ENCODE results near the gene ADAMTS9.

ADAMTS9 gene, protein sequence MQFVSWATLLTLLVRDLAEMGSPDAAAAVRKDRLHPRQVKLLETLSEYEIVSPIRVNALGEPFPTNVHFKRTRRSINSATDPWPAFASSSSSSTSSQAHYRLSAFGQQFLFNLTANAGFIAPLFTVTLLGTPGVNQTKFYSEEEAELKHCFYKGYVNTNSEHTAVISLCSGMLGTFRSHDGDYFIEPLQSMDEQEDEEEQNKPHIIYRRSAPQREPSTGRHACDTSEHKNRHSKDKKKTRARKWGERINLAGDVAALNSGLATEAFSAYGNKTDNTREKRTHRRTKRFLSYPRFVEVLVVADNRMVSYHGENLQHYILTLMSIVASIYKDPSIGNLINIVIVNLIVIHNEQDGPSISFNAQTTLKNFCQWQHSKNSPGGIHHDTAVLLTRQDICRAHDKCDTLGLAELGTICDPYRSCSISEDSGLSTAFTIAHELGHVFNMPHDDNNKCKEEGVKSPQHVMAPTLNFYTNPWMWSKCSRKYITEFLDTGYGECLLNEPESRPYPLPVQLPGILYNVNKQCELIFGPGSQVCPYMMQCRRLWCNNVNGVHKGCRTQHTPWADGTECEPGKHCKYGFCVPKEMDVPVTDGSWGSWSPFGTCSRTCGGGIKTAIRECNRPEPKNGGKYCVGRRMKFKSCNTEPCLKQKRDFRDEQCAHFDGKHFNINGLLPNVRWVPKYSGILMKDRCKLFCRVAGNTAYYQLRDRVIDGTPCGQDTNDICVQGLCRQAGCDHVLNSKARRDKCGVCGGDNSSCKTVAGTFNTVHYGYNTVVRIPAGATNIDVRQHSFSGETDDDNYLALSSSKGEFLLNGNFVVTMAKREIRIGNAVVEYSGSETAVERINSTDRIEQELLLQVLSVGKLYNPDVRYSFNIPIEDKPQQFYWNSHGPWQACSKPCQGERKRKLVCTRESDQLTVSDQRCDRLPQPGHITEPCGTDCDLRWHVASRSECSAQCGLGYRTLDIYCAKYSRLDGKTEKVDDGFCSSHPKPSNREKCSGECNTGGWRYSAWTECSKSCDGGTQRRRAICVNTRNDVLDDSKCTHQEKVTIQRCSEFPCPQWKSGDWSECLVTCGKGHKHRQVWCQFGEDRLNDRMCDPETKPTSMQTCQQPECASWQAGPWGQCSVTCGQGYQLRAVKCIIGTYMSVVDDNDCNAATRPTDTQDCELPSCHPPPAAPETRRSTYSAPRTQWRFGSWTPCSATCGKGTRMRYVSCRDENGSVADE (N-terminal part only)

DNA sequence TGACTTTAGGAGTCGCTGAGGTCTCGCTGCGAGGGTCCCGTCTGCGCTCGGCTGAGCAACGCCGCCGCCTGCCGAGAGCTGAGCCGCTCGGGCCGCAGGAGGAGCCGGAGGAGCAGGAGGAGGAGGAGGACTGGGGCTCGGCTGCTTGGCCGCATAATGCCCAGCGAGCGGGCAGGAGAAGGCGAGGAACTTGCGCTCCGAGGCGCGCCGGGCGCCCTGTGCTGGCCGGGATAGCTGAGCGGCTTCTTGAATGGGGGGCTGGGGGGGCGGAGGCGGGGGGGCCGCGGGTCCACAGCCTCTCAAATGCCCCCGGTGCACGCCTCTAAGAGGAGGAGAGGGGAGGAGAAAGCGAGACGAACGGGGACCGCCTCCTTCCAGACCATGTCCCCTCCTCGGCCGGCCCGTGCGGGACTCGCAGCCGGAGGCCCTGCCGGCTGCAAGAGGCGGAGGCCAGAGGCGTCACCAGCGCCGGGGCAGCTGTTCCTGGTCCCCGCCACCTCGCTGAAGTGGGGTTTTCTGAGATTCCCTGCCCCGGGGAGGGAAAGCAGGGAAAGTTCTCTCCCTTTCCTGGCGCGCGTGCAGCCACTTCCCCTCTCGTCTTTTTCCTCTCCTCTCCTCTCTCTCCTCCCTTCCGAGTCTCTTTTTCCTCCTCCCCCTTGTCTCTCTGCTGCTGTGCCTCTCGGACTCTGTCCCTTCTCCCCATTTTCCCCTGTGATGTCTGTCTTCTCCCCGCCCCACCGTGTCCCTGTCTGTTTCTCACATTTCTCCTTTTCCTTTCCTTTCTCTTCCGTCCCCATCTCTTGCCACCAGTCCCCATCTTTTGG lies at the start of gene ADAMTS9:
Gene ADAMTS9 (minus strand): TSS at position 220 of the 824 bp plus-strand sequence. CDS start 343 bp downstream, outside the sequence.
- peak; percentile 97 for DNase-seq

DNA sequence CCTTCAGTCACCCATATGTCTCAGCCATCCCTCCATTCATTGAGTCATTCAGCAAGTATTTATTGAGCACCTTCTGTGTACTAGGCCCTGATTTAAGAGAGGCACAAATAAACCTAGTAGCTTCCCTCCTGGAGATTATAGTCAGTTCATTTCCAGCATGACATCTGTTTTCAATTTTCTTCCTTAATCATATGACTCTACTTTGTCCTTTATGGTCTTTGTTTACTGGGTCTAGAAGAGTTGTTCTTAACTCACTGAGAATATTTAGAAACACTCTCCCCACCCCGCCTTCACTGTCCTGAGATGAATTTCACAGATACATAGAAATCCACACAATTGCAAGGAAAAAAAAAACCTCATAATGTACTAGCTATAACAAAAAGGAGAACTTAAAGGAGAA lies 44.8 kb upstream of the ADAMTS9 start:
- no peak for DNase-seq

DNA sequence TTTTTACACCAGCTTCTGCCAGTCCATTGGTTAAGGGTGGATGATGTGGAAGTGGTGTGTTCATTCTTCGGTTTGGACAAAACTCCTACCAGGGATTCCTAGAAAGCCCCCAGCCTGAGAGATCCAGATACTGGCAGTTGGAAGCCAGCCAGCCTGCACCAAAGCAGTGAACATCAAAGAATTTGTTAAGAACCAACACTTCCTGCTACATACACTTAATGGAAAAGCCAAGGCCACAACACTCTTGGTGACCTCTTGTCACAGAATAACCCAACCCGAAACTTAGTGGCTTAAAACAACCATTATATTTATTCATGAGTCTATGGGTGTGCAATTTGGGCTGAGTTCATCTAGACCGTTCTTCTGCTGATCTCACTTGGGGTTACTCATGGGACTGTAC lies 42.9 kb upstream of the ADAMTS9 start:
- no peak for DNase-seq

DNA sequence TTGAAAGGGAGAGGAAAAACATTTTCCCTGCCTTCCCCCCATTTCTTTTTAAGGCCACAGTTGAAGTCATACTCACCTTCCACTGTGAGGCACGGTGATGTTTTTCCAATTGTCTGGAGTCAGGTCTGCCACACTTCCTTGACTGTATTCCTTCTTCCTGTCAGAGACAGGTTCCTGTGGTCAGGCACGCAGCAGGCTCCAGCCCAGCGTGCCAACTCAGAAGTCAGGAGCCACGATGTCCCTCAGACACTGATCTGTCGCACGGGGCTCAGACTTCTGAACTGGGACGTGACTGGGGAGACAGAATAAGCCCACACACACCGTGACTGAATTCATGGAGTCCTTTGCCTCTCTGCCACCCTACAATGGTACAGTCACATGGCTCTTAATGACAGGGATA lies 41.2 kb upstream of the ADAMTS9 start:
- no peak for DNase-seq

DNA sequence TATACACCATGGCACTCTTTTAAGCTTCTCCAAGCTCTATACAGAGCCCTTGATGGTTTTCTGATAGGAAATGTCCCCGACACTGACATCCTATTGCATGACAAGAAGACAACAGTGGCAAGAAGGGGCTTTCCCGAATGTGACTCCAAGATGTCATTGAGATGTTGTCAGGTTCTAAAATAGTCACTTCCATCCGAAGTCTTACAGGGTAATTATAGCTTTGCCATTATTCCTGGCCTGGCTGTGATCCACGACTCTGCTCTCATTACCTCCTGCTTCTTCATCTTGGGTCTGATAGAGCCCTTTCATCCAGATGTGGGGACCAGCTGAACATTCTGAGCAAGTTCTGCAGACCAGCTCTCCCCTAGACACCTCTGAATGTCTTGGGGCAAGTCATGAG lies 40.6 kb upstream of the ADAMTS9 start:
- no peak for DNase-seq

DNA sequence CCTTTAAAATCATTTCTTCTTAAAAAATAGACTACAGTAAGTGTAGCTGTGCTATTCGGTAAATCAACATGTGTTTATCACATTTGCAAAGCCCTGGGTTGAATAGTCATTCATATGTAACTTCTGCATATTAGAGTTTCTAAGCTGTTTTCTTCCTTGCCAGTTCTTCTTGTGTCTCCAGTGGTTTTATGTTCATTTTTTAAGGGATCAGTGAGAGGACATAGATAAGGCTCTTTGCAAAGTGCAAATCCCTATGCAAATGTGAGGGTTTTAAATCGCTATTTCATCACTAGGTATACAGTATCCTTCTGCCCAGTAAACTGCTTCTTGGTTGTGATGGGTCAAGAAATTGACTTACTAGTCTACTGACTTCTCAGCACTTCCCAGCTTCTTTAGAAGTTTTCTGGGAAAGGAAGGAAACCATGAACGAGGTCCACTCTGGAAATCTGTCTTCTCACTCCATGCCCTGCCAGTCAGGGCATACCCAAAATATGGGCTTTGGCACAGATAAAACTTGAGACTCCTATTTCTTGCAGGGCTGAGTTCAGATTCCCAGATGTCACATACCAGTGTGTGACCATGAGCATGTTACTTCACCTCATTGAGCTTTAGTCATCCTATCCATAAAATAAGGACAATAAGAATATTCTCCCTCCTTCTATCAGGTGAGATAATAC lies 38.8 kb upstream of the ADAMTS9 start:
- no peak for DNase-seq

DNA sequence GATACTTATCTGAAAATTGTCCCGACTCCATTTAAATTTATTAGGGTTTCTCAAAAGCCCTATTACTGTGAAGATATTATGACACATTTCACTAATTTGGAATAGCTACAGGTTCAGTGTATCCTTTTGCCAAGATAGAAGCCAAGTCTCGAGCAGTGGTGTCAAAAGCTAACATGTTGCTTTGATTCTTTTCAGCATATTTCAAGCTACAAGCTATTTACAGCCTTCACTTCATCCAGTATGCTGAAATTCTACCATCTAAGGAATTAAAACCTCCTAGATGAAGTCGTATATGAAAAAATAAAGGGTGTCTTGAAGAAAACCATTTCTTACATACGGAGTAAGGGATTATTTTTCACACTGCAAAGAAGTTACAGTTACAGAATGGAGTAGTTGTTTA lies 31.2 kb upstream of the ADAMTS9 start:
- DNase-seq: no peak

DNA sequence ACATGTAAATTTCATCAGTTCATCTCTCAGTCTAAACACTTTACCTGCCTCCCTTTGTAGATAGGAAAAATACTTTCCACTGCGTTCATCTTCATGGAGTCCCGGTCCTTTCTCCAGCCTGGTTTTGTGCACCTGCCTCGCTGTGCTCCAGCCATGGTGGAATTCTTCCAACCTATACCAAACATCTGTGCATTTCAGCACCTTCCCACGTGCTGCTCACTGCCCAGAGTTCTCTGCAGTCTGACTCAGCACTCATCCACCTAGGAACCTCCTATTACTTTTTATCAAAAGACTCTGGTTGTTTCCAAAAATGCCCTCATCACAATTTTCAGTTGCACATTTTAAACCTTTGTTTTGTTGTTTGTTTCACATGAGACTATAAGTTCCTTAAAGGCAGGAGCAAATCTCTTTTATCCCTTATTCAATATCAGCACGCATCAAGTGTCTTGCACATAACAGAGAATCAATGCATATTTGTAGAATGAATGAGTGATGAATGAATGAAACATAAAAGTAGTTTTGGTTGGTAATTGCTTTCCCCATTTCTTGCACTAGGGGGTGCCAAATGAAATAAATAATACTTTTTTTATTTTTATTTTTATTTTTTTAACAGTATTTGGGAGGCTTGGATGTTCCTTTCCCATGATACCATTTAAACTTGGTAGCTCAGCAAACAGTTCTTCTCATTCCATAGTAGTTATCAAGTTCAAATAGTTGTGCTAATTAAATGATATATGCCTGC lies 30.2 kb upstream of the ADAMTS9 start:
- DNase-seq: no peak

DNA sequence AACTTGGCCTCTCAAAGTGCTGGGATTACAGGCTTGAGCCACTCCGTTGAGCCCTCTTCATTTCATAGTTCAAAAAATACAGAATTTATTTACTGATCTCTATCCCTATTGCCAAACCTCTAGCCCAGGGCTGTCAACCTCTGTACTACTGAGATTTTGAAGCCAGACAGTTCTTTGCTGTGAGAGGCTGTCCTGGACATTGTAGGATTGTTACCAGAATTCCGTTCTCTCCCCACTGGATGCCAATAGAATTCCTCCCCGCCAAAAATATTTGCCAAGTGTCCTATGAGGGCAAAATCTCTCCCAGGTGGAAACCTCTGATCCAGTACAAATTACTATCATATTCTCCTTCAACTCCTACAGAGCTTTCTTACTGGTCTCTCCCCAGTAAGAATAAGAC lies 29.6 kb upstream of the ADAMTS9 start:
- no peak for DNase-seq

DNA sequence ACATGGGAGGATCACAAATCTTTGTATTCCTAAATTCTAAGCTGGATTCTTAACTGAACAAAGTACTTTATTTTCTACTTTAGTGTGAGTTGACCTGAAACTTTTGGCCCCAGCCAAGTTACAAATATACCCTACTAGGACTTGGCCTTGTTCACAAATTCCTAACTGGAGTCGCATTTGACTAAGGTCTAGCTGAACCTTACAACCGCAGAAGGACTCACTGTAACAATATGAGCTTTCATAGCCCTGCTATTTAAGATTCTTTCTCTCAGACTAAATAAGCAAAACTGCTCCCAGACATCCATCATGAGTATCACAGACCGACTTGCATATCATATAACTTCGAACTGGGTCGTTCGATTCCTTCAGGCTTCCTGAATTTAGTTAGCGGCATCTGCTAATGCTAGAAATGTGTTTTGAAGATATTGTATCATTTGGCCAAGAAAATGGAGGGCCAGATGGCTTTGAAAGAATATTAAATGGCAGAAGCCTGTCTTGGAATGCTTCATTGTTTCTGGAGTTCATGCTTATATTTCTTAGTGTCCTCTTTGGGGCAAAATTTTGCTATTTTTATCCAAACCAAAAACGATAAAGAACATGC lies 28.4 kb upstream of the ADAMTS9 start:
- no peak for DNase-seq

DNA sequence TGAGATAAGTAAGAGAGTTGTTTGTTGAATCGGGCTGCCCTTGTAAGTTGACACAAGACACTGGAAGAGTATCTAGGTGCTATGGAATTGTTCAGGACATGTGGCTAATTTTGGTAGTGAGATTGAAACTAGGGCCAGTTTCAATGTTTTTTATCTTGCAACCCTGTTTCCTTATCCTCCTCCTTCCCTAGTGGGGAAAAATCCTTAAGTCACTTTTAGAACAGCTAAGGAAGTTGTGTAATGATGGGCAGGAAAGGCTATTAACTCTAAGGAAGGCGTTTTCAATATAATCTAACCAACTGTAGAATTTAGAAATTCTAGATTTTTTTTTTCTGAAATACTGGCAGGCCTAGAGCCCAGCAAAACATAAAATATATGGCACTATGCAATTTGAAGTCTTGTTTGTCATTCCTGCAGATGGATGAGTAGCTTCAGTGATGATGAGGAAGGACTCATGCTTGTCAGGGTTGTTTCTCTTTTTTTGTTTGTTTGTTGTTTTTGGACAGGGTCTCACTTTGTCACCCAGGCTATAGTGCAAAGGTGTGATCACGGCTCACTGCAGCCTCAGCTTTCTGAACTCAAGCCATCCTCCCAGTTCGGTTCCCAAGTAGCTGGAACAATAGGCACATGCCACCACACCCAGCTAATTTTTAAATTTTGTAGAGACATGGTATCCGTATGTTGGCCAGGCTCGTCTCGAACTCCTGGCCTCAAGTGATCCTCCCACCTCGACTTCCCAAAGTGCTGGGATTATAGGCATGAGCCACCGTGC lies 27.6 kb upstream of the ADAMTS9 start:
- DNase-seq: no peak

DNA sequence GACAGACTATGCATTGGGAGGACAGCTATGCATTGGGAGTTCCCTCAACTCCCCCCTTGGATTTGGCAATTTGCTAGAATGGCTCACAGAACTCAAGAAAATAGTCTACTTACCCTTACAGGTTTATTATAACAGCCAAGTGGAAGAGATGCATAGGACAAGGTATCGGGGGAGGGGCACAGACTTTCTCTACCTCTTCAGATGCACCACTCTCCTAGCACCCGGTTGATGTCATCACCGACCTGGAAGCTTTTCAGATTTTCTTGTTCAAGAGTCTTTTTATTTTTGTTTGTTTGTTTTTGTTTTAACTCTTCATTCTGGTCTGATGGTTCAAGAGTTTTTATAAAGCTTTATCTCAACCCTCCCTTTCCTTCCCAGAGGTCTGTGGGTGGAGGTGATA lies 20.7 kb upstream of the ADAMTS9 start:
- no peak for DNase-seq

DNA sequence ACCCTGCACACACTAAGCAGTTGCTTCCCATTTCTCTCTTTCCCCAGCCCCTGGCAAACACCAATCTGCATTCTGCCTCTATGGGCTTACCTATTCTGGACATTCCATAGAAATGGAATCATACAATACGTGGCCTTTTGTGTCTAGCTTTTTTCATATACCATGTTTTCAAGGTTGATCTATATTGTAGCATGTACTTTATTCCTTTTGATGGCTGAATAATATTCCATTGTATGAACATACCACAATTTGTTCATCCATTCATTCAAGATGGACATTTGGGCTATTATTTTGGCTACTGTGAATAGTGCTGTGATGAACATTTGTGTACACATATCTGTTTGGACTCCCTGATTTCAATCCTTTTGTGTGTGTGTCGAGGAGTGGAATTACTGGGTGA lies 18.1 kb upstream of the ADAMTS9 start:
- DNase-seq: no peak

DNA sequence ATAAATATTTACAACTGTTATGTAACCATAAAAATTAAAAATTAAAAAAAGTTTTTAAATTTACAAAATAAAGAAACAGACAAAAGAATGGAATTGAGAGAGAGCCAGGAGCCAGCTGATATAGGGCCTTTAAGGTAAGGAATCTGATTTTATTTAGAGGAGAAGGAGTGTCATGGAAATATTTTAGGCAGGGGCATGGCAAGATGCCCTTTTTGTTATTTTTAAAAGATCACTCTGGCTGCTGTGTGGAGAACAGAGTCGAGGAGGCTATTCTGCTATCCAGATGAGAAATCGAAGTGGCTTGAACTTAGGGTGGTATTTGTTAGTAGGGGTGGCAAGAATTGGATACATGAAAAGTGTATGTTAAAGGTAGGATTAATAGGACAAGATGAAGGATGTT lies 9.1 kb upstream of the ADAMTS9 start:
- no peak for DNase-seq

DNA sequence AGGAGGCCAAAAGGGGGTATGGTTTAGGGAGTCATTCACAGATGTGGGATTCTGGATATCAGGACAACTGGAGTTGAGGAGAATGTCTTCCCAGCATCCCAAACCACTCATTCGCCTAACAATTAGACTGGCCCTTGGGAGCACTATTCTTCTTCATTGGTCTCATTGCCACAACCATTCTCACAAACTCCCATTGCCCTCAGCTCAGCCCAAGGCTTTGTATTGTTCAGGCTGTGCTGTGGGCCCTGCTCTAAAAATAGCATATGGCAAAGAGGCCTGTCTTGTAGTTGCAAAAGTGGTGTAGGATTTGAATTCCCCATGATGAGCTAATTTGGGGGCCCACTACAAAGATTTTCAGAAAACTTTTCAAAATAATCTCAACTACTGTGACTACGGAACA lies 6.3 kb upstream of the ADAMTS9 start:
- no peak for DNase-seq

DNA sequence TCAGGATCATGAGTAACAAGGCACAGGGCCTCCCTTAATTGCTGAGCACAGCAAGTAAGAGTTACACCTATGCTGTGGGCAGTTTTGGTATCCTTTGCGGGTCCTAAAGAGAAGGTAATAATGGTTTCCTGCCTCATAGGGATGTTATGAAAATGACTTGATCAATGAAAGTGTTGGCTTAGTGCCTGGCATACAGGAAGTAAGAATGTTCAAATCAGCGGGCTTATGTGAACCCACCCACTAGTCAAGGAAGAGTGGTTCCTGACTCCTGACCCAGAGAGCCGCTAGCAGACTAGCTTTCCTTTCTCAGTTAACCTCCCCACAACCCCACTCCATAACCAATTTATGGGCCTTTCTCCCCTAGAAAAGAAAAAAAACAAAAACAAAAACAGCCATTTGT lies 5.2 kb upstream of the ADAMTS9 start:
- DNase-seq: no peak

DNA sequence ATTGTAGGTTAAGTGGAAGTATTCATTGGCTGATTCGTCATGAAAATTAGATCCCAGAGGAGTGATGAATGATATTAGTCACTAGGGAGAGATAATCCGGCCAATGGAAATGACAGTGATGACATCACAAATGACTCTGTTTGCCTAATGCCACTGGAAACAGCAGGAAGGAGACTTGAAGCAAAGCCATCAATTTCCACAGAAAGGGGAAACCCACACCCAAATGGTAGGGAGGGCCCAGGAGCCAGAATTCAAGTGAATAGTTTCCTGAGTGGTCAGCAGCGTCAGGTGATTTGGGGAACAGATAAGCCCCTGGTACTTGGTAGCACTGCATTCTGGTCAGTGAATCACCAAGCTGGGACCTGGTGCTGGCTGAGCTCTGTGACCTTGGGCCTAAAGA lies 3.3 kb upstream of the ADAMTS9 start:
- peak; percentile 95 for DNase-seq

DNA sequence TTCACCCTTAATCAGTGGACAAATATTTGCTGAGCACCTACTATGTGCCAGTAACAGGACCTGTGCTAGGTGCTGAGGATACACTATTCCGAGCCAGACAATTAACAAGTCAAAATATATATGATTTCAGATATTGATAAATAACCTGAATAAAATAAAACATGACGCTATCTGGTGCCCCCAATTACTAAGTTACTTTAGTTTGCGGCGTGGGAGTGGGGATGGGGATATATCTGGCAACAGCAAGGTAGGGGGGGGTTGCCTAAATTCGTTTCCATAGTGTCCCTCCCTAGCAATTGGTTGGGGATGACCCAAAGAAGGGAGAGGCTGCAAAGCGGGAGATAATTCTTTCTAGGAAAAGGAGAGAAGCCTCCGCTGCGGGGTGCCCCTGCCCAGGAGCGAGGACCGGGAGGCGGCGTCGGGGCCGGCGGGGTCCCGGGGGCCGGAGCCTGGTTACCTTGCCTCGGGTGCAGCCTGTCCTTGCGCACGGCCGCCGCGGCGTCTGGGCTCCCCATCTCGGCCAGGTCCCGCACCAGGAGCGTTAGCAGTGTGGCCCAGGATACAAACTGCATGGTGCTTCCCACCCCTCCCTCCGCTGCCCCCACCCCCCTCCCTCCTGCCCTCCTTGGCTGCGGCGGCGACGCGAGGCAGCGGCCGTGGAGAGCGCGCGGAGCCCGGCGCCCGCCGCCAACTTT lies 567 bp downstream of the ADAMTS9 start:
- no peak for DNase-seq

DNA sequence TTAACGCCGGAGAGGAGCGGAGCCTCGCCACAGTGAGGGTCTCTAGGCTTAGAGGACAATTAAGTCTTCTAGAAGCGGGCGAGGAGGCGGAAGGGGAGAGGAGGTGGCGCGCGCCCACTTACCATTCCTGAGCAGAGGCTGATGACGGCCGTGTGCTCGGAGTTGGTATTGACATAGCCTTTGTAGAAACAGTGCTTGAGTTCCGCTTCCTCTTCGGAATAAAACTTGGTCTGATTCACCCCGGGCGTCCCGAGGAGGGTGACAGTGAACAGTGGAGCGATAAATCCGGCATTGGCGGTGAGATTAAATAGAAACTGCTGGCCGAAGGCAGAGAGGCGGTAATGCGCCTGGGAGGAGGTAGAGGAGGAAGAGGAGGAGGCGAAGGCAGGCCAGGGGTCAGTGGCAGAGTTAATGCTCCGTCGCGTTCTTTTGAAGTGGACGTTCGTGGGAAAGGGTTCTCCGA lies 1.3 kb downstream of the ADAMTS9 start:
- peak; percentile 69 for DNase-seq

Measured in islet precursor cell (in vitro differentiated cells).